ENCODE data around the gene DAG1.

Gene DAG1

DNA sequence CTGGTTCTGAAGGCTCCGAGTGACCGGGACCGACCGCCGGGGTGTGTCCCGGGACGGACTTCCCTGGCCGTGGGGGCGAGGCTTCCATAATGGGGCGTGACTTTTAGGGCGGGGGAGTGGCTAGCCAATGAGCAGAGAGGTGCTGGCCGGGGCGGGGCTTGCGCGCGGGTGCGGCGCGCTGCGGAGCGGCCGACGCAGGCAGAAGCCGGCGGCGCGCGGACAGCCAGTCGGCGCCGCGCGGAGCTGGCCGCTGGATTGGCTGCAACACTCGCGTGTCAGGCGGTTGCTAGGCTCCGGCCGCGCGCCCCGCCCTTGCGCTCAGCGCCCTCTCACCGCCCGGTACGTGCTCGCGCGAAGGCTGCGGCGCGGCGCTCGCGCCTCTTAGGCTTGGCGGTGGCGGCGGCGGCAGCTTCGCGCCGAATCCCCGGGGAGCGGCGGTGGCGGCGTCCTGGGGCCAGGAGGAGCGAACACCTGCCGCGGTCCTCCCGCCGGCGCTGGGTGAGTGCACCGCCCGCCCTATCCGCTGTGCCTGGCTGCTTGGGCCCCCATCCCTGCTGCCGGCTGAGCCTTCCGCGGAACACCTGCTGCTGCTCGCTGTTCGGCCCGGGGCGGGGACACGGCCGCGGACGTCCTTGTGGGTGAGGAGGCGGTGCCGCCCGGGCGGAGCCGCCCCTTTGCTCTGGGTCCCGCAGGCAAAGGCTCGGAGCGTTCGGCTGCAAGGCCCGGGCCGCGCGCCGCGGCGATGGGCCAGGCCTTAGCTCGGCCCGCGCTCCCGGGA, at the start of gene DAG1:
DAG1 (plus strand) TSS at position 332 of the 778 bp plus-strand sequence. CDS start 40,268 bp downstream, outside the sequence.
- peak; percentile 96 for DNase-seq

DNA sequence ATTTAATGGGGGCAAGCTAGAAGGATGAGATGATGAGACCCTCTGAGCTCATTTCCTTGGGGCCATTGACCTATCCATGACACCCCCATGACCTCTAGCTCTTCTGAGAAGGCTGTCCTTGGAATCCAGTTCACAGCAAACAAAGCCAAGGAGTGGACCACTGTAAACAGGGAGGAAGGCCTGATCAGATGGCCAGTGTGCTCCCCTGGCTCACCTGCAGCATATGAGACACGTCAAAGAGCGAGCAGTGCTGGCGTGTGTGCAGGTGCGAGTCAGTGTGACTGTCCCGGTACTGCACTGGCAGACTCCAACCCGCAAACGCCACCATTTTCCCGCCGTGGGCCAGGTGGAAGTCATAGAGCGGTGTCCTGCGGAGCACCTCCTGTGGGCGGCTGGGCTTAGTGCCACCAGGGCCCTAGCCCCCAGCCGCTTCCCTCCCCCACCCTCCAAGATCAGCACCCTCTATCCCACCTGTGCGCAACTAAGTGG, 48.1 kb upstream of the DAG1 start:
- no peak for DNase-seq

DNA sequence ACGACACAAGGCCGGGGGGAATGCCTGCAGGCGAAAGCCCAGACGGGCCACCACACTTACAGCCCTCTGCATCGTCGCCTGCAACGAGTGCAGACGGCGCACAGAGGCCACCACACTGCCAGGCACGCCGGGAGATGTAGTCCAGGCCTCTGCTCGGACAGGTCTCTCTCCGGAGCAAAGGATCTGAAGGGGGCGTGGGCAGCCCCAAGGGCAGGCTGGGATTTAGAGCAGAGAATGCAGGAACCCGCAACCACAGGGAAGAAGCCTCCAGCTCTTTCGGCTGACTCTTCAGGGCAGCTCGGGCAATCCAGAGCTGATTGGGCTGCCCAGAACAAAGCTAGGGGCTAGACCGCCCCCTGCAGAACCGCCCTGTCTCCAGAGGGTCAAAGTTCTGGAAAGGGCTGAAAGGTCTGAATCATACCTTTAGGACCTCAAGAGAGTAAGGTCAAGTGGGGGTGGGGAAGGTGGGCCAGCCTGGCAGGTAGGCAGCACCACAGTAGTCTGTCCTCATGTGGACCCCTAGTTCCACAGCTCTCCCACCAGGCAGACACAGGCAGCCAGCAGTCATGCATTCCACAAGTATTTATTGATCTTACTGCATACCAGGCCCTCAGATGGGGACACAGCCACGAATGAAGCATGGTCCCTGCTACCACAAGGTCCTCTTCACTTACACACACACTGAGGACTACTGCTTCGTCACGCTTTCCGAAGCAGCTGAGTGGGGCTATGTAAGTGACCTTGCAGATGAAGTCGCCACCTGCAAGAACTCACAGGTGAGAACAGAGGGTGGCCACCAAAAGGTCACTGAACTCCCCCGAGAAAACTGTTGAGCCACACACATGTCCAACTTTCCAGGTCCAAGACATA, 47.5 kb upstream of the DAG1 start, which contains the start of gene AMT:
AMT (minus strand) TSS at position 95 of the 870 bp plus-strand sequence; CDS start at position 72, 23 bp downstream.
- no peak for DNase-seq

DNA sequence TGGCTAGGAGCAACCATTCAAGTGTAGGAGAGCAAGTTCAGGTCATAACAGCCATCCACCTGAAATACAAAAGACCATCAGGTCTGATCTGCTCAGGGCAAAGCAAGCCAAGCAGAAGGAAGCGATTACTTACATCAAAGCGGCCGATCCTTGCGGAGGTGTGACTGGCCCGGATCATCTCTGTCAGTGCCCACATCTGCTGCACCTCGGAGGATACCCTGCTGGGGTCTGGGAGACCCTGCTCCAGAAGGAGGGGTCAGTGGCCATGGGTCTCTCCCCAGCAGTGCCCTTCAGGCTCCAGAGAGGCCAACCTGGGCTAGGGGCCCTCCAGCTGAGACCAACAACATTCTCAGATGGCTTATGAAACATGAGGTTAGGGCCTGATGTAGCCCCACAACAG, 45.3 kb upstream of the DAG1 start:
- no peak for DNase-seq

DNA sequence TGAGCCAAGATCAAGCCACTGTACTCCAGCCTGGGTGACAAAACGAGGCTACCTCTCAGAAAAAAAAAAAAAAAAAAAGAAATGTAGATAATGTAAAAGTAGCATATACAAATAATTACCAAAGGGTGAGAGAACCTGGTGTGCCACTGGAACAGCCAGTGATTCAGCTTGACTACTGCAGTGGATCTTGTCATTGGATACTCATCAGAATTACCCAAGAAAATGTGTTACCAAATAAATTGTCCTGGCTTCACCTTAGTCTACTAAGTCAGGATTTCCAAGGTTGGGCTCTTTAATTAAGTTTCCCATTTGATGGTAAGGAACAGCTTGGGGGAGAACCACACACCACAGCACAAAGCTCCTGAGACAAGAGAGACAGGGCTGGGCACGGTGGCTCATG, 42.5 kb upstream of the DAG1 start:
- no peak for DNase-seq

DNA sequence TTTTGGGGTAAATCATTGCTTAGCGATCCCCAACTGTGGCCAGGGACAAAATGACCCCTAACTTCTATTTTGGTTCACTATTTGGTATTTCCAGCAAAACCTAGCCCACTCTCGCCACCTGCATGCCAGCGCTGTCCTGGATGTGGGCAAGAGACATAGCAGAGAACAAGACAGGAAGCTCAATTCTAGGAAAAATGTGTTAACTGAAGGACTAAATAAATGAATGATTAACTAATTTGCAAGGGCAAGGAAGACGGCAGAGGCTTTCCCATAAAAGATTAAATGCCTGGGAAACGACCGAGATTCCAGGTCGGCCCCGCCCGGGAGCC, 41.4 kb upstream of the DAG1 start:
- DNase-seq: no peak

DNA sequence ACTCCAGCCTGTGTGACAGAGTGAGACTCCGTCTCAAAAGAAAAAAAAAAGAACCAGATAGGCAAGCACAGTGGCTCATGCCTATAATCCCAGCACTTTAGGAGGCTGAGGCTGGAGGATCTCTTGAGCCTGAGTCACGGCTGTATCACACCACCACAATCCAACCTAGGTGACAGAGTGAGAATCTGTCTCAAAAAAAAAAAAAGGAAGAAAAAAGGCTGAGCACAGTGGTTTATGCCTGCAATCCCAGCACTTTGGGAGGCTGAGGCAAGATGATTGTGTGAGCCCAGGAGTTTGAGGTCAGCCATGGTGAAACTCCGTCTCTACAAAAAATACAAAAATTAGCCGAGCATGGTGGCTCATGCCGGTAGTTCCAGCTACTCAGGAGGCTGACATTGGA, 35.3 kb upstream of the DAG1 start:
- no peak for DNase-seq

DNA sequence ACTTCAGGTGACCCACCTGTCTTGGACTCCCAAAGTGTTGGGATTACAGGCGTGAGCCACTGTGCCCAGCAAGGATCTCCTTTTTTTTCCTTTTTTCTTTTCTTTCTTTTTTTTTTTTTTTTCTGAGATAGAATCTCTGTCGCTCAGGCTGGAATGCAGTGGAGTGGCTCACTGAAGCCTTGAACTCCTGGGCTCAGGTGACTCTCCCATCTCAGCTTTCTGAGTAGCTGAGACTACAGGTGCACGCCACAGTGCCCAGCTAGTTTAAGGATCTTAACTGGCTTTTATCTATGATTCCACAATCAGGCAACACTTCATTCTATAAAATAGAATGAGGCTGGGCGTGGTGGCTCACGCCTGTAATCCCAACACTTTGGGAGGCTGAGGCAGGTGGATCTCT, 24.7 kb upstream of the DAG1 start:
- DNase-seq: no peak

DNA sequence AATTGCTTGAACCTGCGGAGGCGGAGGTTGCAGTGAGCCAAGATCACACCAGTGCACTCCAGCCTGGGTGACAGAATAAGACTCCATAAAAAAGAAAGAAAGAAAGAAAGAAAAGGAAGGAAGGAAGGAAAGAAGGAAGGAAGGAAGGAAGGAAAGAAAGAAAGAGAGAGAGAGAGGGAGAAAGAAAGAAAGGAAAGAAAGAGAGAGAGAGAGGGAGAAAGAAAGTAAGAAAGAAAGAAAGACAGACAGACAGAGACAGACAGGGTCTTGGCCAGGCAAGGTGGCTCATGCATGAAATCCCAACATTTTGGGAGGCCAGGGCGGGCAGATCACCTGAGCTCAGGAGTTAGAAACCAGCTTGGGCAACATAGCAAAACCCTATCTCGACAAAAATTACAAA, 16.4 kb upstream of the DAG1 start:
- no peak for DNase-seq

DNA sequence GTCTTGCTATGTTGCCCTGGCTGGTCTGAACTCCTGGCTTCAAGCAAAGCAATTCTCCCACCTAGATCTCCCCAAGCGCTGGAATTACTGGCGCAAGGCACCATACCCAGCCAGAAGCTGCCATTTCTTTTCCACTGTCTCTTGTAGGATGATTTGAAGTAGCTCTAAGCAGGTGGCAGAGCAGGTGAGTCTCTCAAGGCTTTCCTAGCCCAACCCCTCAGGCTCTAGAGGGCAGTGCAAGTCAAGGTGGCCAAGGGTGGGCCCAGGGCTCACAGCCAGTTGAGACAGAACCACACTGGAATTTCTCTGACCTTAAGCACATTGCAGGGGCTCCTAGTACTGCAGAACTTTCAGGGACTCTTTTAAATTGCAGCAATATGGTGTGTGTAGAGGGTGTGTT, 15.6 kb upstream of the DAG1 start:
- DNase-seq: no peak

DNA sequence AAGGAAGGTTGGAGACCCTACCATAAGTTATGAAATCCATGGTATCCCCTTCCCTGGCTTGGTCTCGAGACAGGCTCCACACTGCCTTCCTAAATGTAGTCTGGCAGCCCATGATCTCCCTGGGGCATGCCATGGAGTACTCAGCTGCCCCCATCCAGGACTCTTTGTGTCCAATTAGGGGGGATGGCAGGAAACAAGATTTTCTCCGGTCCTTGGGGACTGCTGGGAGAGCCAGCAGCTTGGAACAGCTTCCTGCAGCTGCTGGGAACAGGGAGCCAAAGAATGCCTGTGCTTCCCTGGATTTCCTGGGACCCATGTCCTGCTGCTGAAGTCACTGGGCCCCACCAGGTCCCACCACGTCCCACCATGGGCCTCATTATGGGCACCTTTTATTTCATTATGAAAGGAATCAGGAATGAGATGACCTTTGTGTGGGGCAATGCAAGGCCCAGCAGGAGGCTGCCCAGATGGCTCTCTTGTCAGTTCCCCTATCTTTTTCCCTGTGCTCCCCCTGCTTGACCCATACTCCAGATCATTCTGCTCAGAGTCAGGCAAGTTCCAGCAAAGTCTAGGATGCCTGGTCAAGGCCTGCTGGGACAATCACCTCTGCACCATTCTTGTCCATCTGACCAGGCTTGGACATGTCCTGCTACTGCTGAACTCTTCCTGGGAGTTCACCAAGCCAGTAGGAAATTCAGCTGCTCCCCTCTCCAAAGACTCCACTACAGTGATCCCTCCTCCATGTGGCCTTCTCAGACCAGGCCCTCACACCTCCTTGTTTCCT, 15.0 kb upstream of the DAG1 start:
- DNase-seq: no peak

DNA sequence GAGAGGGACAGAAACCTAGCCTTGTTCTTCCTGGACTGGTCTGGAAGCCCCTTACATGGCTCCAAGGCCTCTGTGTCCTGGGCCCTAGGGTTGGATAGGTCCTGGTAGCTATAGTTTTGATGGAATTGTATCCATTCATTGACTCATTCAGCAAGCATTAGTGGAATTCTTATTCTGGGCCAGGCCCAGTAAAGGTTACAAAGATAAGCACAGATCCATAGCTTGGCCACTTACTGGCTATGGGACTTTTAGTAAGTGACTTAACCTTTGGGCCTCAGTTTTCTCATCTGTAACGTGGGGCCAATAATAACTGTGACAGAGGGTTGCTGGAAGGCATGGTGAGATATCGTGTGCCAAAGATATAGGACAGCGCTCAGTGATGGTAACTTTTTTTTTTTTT, 13.6 kb upstream of the DAG1 start:
- no peak for DNase-seq

DNA sequence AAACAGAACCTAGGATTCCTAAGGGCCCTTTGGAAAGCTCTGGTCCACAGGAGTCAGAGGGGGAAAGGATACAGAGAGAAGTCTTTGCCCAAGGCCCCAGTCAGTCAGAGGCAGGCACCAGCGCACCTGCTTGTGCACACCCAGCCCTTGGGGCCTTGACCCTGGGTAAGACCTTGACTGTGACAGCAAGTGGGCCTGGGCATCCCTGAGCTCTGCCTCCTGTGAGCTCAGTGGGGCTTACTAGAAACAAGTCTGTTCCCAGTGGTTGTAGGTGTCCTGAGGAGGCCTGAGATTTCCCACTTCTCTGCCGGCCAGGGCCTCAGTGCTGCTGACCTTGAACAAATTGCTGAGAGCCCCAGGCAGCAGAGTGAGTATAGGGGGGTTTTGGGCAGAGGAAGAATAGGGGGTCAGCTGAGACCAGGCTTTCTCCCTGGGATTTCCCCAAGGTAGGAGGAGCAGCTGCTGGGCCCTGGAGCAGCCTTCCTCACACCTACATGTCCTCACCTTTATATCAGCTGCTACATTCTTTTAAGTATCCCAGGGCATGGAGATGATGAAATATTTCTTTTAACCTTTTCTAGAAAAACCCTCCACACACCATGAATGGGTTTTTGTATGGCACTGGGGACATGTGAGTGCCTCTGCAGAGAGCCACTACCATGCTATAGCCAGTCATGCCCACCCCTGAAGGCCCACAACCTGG, 9.7 kb upstream of the DAG1 start:
- no peak for DNase-seq

DNA sequence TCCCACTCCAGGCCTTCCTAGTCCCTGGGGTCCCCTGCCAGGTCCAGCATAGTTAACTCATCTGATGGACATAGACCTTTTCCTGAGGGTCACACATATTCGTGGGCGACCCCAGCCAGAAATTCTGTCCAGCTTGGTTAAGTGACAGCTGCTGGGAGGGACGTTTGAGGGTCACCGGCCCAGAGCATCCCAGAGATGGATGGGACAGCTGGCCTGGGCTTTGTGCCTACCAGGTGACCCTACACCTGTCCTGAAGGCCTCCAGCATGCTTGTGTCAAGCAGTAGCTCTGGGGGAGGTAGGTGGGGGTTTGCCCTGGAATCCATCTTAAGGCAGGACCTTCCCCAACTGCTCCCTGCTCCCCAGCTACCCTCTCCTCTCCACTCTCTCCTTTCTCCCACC, 9.1 kb upstream of the DAG1 start:
- DNase-seq: no peak

DNA sequence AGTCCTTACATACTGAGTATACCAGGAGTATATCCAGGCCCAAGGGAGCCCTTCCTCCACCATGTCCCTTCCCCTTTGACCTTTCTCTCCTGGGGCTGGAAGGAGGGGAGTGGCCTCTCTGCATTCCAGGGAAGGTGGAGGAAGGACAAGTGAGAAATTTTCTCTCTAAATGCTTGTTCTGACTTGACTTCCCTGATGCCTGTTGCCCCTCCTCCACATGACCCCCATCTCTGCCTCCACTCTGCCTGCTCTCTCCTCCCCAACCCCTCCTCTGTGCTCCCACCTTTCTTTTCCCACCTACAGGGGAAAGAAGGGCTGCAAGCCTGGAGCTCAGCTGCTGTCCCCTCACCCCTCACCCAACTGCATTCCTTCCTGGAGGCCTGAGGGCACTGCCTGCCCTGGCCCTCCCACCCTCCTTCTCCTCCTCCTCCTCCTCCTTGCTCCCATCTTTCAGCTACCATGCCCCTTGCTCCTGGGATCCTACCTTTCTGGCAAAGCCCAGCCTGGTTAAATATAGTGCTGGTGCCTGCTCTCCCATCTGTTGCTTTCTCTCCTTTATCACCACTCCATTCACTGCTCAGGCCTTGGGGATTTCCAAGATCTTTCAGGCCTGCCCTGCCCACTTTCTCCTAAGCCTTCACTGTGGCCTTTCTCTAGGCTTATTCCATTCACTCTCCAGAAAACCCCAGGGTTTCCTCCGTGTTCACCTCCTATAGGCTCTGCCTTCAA, 8.5 kb upstream of the DAG1 start:
- DNase-seq: no peak

DNA sequence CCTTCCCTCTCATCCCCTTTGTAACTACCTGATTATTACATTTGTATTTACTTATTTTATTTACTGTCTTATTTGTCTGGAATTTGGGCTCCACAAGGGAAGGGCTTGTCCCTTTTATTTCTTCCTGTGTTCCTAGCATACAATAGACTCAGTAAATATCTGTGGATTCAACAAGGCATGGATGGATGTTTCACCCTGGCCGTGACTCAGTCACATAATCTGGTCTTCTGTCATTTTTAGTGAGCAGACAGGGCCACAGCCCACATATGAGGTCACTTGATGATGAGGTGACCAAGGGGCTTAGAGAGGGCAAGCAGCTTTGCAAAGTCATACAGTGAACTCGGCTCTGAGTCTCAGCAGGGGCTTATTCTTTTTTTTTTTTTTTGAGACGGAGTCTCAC, 7.8 kb upstream of the DAG1 start:
- DNase-seq: no peak

DNA sequence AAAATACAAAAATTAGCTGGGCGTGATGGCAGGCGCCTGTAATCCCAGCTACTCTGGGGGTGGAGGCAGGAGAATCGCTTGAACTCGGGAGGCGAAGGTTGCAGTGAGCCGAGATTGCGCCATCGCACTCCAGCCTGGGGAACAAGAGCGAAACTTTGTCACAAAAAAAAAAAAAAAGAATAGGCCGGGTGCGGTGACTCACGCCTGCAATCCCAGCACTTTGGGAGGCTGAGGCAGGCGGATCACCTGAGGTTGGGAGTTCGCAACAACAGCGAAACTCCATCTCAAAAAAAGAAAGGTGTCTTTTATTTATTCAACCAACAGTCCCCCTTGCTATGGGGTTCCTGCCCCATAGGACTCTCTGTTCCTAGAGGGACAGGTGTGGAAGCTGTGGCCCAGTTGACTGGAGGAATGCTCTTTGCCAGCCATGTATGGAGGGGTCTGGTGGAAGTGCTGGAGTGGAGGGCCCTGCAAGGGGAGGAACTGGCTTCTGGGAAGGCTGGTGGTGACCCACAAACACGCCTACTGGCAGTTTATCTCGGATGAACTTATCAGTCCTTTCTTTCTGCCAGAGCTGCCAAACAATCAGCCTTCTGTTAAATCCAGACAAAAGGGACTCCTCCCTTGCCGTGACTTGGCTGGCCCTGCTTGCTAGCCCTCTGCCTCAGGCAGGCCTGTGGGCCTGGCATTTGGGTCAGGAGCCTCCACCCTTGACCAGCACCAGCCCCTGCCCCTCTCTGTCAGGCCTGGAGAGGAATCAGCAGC, 4.6 kb upstream of the DAG1 start:
- DNase-seq: no peak

DNA sequence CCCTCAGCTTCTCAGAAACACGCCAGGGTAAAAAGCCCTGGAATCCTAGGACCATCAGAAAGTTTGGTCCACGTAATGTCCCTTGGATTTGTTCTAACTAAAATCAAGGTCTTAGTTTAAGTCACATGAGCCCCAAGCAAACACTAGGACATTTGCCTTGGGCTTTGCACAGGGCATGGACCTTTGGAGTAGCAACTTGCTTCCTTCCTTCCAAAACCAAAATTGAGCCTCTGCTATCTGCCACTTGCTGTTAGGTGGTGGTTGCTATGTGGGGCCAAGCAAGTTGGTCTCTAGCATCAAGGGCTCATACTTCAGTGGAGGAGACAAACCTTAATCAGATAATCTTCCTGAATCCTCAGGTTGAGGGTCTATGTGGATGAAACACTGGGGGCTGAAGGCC, 4.0 kb upstream of the DAG1 start:
- no peak for DNase-seq

DNA sequence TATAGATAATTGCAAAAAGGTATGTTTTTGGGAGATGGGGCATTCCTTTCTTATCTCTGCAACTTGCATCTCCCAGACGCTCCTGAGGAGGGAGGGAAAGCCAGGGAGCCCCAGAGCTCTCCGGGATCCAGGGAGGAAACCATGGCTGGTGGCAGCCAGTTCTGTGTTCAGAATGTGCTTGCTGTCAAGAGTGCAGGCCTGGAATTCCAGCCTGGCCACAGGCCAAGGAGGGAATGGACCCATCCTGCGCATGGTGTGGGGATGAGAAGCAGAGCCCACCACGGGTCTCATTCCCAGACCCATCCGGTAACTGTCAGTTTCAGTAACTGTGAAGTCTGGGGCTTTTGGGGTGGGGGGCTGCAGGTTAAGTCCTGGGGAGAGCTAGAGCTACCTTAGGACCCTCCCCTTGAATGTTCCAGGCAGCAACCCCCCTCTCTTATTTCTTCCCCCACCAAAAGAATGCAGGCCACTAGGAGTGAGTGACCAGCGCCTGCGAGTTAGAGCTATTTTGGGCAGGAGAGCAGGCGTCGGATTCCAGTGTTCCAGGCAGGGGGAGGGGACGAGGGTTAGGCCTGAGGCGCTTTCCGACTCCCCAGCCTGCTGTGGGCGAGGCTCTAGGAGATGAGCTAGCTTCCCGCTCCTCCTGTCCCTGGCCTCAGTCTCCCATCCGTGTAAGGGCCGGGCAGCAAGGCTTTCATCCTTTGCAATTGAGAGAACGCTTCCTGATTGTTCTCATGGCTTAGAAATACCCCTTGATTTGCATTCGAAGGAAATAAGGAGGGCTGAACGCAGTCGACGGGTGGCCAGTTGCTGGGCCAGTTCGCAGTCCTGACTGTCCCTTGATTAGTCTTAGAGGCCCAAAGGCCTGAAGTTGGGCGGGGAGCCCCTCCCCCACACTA, 781 bp upstream of the DAG1 start:
- no peak for DNase-seq

Measured in activated CD8-positive, alpha-beta memory T cell treated with anti-CD3 and anti-CD28 coated beads, Interleukin-2, amount 50 U/mL, for 48 hours (primary cell).